HL-60 (cell line): ENCODE measurements around the gene CMTM8.

Experiments used
- DNase-seq, 2 experiments: peaks; one replicate each; pipeline ENCODE4 v3.0.0-alpha.2; 2010 to 2020; ENCODE audit warnings: low read depth in 1 of 2, low spot score in 1 of 2
- H3K27ac ChIP-seq: fragments of 250-450 bp; sonication (Bioruptor Pico); replicated peaks from 2 replicates; pipeline ENCODE4 v1.5.1; 2020; ENCODE audit warnings: mild to moderate bottlenecking, moderate library complexity
- H3K27me3 ChIP-seq: fragments of 250-450 bp; sonication (Bioruptor Pico); 2 replicates; pipeline ENCODE4 v1.5.1; 2021; ENCODE audit warnings: mild to moderate bottlenecking, moderate library complexity; ENCODE audit not compliant: insufficient read depth, poor library complexity, severe bottlenecking
- H3K4me3 ChIP-seq: replicated peaks from 2 replicates; pipeline ENCODE4 v1.5.1; 2011; ENCODE audit warnings: mild to moderate bottlenecking, control low read depth, low read length; ENCODE audit not compliant: insufficient read depth
- GABPA ChIP-seq: IDR thresholded peaks from 2 replicates; pipeline ENCODE4 v1.6.1; 2012; ENCODE audit warnings: low read depth
- POLR2AphosphoS5 ChIP-seq: IDR thresholded peaks from 2 replicates; pipeline ENCODE4 v1.6.1; 2012; ENCODE audit warnings: low read depth
- SPI1 ChIP-seq: IDR thresholded peaks from 2 replicates; pipeline ENCODE4 v1.6.1; 2012; ENCODE audit warnings: low read depth, mild to moderate bottlenecking, borderline replicate concordance
- TF ChIP-seq, protein P1 (sequence below): IDR thresholded peaks from 2 replicates; pipeline ENCODE4 v1.6.1; 2012; ENCODE audit warnings: low read depth; ENCODE audit not compliant: insufficient replicate concordance
- TF ChIP-seq, protein P2 (sequence below): IDR thresholded peaks from one replicate; pipeline ENCODE4 v1.5.1; 2011; ENCODE audit warnings: low read length, control low read depth, inconsistent platforms; ENCODE audit not compliant: insufficient read depth

CMTM8 gene

DNA sequence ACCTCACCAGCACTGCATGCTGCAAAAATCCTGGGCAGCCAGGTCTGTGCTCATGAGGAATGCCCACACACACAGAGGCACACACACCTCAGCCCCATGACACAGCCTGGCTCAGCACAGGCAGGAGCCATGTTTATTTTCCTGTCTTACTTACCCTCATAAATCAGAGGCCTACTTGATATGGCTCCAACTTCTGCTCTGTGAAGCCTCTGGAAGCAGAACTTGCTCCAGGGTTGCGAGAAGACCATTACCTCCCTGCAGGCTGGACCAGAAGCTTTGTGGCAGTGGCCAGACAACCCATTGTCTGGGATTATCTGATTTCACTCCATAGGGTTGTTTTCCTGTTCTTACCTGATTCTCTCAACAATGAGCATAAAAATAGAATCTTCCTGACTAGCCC is 43.8 kb upstream of the CMTM8 start:
- DNase-seq: no peak
- TF ChIP-seq, protein P1, sequence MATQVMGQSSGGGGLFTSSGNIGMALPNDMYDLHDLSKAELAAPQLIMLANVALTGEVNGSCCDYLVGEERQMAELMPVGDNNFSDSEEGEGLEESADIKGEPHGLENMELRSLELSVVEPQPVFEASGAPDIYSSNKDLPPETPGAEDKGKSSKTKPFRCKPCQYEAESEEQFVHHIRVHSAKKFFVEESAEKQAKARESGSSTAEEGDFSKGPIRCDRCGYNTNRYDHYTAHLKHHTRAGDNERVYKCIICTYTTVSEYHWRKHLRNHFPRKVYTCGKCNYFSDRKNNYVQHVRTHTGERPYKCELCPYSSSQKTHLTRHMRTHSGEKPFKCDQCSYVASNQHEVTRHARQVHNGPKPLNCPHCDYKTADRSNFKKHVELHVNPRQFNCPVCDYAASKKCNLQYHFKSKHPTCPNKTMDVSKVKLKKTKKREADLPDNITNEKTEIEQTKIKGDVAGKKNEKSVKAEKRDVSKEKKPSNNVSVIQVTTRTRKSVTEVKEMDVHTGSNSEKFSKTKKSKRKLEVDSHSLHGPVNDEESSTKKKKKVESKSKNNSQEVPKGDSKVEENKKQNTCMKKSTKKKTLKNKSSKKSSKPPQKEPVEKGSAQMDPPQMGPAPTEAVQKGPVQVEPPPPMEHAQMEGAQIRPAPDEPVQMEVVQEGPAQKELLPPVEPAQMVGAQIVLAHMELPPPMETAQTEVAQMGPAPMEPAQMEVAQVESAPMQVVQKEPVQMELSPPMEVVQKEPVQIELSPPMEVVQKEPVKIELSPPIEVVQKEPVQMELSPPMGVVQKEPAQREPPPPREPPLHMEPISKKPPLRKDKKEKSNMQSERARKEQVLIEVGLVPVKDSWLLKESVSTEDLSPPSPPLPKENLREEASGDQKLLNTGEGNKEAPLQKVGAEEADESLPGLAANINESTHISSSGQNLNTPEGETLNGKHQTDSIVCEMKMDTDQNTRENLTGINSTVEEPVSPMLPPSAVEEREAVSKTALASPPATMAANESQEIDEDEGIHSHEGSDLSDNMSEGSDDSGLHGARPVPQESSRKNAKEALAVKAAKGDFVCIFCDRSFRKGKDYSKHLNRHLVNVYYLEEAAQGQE: no peak
- TF ChIP-seq GABPA (no peak), POLR2AphosphoS5 (no peak), SPI1 (no peak)
- TF ChIP-seq, protein P2, sequence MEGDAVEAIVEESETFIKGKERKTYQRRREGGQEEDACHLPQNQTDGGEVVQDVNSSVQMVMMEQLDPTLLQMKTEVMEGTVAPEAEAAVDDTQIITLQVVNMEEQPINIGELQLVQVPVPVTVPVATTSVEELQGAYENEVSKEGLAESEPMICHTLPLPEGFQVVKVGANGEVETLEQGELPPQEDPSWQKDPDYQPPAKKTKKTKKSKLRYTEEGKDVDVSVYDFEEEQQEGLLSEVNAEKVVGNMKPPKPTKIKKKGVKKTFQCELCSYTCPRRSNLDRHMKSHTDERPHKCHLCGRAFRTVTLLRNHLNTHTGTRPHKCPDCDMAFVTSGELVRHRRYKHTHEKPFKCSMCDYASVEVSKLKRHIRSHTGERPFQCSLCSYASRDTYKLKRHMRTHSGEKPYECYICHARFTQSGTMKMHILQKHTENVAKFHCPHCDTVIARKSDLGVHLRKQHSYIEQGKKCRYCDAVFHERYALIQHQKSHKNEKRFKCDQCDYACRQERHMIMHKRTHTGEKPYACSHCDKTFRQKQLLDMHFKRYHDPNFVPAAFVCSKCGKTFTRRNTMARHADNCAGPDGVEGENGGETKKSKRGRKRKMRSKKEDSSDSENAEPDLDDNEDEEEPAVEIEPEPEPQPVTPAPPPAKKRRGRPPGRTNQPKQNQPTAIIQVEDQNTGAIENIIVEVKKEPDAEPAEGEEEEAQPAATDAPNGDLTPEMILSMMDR: no peak
- no peak overlapping the region for H3K27ac ChIP-seq

DNA sequence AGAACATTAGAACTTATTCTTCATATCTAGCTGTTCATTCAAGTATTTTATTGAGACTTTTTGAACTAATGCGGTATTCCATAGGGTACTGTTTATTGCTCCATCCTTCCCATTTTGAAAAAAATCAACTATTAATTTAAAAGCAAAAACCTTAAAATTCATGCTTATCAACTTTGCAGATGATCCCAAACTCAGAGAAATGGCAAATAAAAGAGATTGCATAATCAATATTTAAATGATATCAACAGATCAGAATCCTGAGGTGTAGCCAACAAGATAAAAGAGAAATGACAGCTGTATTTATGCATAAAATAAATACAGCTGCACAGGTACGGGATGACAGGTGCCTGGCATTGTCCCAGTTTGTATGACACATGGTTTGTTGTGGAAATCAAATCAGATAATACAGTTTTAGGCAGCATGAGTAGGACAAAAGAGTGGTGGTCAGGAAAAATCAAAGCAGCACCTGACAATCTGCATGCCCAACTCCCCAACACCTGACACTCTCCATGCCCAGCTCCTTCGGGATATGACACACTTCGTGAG is 42.4 kb upstream of the CMTM8 start:
- Histone ChIP-seq H3K27ac (no peak overlapping the region), H3K27me3 (no peaks in the 10 kb centered on the region), H3K4me3 (no peak overlapping the region)
- DNase-seq: no peak
- no peak for TF ChIP-seq POLR2AphosphoS5
- no peak for TF ChIP-seq GABPA
- TF ChIP-seq, protein P1: no peak
- no peak for TF ChIP-seq SPI1

More for the DNA sequence above, 43.8 kb upstream of the CMTM8 start:
- H3K27me3 ChIP-seq: no peaks in the 10 kb centered on the region
- H3K4me3 ChIP-seq: no peak overlapping the region

DNA sequence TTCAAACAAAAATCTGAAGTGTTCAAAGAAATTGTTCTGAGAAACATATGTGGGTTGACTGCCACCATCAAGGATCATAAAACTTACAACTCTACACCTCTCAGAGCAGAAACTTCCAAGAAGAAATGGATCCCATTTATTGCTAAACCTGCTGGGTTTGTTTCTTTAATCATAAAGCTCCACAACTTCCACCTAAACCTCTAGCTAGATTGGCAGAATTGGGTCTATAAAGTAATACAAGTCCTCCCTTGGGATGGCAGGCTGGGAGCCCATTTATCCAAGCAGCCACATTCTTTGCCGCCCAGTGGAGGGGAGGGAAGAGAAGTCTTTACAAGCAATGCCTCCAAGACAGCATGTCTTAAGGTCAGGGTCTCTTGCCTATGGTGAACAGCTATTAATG is 40.5 kb upstream of the CMTM8 start:
- Histone ChIP-seq H3K4me3 (no peak overlapping the region), H3K27me3 (no peaks in the 10 kb centered on the region), H3K27ac (no peak overlapping the region)
- no peak for DNase-seq
- TF ChIP-seq GABPA (no peak), SPI1 (no peak)

DNA sequence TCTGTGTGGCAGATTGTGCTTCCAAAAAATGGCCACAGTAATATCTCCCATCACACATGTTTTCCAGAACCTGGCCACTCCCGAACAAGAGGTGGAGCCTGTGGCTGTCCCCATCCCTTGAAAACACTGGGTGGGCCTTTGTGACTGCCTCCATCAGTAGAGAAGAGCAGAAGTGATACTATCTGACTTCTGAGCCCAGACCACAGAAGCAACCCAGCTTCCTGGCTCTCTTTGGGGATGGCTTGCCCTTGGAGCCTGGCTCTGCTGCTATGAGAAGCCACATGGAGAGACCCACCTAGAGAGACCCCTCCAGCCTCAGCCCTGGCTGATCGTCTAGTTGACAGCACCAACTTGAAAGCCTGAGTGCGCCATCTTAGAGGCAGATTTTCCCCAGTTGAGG is 39.8 kb upstream of the CMTM8 start:
- no peak overlapping the region for H3K4me3 ChIP-seq
- H3K27ac ChIP-seq: no peak overlapping the region
- H3K27me3 ChIP-seq: no peaks in the 10 kb centered on the region
- no peak for DNase-seq
- no peak for TF ChIP-seq SPI1
- TF ChIP-seq, protein P1: no peak
- no peak for TF ChIP-seq GABPA
- no peak for TF ChIP-seq POLR2AphosphoS5
- TF ChIP-seq, protein P2: no peak
